Fibroblast of lung (primary cell): ENCODE results near the gene MCM5. TPM values are rescaled to one million over a fixed set of nuclear protein-coding genes. Genes with fewer than 3 reads are reported as not detected.

ENCODE experiments used
- DNase-seq, 2 donors: peaks; one replicate each; pipeline versions ENCODE4 v3.0.0 to v3.0.0-alpha.2; 2010; ENCODE audit warnings: low read depth in 2 of 2
- H2AFZ ChIP-seq: 2 replicates; pipeline ENCODE4 v1.5.1; 2012; ENCODE audit warnings: low read length, control low read depth, inconsistent platforms
- H3K27ac ChIP-seq: 2 replicates; pipeline ENCODE4 v1.5.1; 2011; ENCODE audit warnings: low read length, control low read depth; ENCODE audit not compliant: insufficient read depth
- H3K27me3 ChIP-seq: 2 replicates; pipeline ENCODE4 v1.5.1; 2011; ENCODE audit warnings: mild to moderate bottlenecking, low read length; ENCODE audit not compliant: control insufficient read depth, insufficient read depth
- H3K36me3 ChIP-seq: 2 replicates; pipeline ENCODE4 v1.5.1; 2011; ENCODE audit warnings: low read length; ENCODE audit not compliant: control insufficient read depth, insufficient read depth
- H3K4me1 ChIP-seq: 2 replicates; pipeline ENCODE4 v1.5.1; 2011; ENCODE audit warnings: low read length; ENCODE audit not compliant: control insufficient read depth, insufficient read depth; ENCODE audit errors: extremely low read depth
- H3K4me2 ChIP-seq: 2 replicates; pipeline ENCODE4 v1.5.1; 2011; ENCODE audit warnings: low read length, control low read depth; ENCODE audit not compliant: insufficient read depth; ENCODE audit errors: extremely low read depth
- H3K4me3 ChIP-seq, 4 experiments: fragments of 200-600 bp in 1 of 4; sonication (generic) in 1 of 4; replicated peaks in 1 of 4; 2 replicates each; pipeline ENCODE4 v1.5.1; 2011 to 2016; ENCODE audit warnings: low read length in 4 of 4, low read depth in 3 of 4, mild to moderate bottlenecking in 3 of 4, control low read depth in 2 of 4, inconsistent platforms in 1 of 4, mixed read lengths in 1 of 4; ENCODE audit not compliant: insufficient read depth in 1 of 4; ENCODE audit errors: control extremely low read depth in 1 of 4
- H3K79me2 ChIP-seq: 2 replicates; pipeline ENCODE4 v1.5.1; 2012; ENCODE audit warnings: mild to moderate bottlenecking, low read length, inconsistent platforms; ENCODE audit not compliant: control insufficient read depth, insufficient read depth
- H3K9ac ChIP-seq: 2 replicates; pipeline ENCODE4 v1.5.1; 2011; ENCODE audit warnings: mild to moderate bottlenecking, low read length, control low read depth; ENCODE audit not compliant: insufficient read depth
- H3K9me3 ChIP-seq: 2 replicates; pipeline ENCODE4 v1.5.1; 2012; ENCODE audit warnings: low read depth, low read length; ENCODE audit not compliant: control insufficient read depth, insufficient read depth
- H4K20me1 ChIP-seq: 2 replicates; pipeline ENCODE4 v1.5.1; 2011; ENCODE audit warnings: low read length; ENCODE audit not compliant: control insufficient read depth, insufficient read depth; ENCODE audit errors: extremely low read depth
- EZH2 ChIP-seq: IDR thresholded peaks from 2 replicates; pipeline ENCODE4 v1.5.1; 2012; ENCODE audit warnings: low read length, control low read depth, mild to moderate bottlenecking; ENCODE audit errors: missing control alignments
- polyA plus RNA-seq, 2 donors: library from polyadenylated mRNA; depleted of rRNA in 1 of 2; stranded (reverse) in 1 of 2; unstranded in 1 of 2; fragments of >200 nt; gene quantifications; 2 replicates each; pipeline ENCODE4 v1.2.1, GENCODE V29; 2011 to 2012; ENCODE audit warnings: missing spikeins in 1 of 2
- total RNA-seq: library from RNA; depleted of rRNA; stranded (reverse); fragments of >200 nt; gene quantifications from 2 replicates; pipeline ENCODE4 v1.2.1, GENCODE V29; 2014
- TF ChIP-seq, protein P1 (sequence below), 2 donors: IDR thresholded peaks in 1 of 2; conservative IDR thresholded peaks in 1 of 2; 1 replicate in 1 of 2; 2 replicates in 1 of 2; pipeline ENCODE4 v1.5.1; 2011 to 2012; ENCODE audit warnings: low read length in 2 of 2, control low read depth in 1 of 2, inconsistent platforms in 1 of 2, low read depth in 1 of 2, mild to moderate bottlenecking in 1 of 2

Gene MCM5
- total and polyA plus RNA-seq, 2 donors (not counting 1 experiment from before 2014, with no cell fraction given), result 13.4 to 21.7 TPM

GRCh38 chr22:35386670-35387288, 13.2 kb upstream of the MCM5 start:
- Histone ChIP-seq H3K36me3 (peaks cover 30% of the 10 kb centered on the region), H3K9ac (no peak overlapping the region), H2AFZ (no peak overlapping the region), H3K9me3 (no peaks in the 10 kb centered on the region), H3K79me2 (peaks cover 6% of the 10 kb centered on the region), H3K4me1 (no peaks in the 10 kb centered on the region), H3K27me3 (no peaks in the 10 kb centered on the region), H4K20me1 (no peaks in the 10 kb centered on the region), H3K4me2 (no peak overlapping the region), H3K27ac (no peak overlapping the region), H3K4me3 (no peak overlapping the region)
- no peak for DNase-seq
- TF ChIP-seq, protein P1, sequence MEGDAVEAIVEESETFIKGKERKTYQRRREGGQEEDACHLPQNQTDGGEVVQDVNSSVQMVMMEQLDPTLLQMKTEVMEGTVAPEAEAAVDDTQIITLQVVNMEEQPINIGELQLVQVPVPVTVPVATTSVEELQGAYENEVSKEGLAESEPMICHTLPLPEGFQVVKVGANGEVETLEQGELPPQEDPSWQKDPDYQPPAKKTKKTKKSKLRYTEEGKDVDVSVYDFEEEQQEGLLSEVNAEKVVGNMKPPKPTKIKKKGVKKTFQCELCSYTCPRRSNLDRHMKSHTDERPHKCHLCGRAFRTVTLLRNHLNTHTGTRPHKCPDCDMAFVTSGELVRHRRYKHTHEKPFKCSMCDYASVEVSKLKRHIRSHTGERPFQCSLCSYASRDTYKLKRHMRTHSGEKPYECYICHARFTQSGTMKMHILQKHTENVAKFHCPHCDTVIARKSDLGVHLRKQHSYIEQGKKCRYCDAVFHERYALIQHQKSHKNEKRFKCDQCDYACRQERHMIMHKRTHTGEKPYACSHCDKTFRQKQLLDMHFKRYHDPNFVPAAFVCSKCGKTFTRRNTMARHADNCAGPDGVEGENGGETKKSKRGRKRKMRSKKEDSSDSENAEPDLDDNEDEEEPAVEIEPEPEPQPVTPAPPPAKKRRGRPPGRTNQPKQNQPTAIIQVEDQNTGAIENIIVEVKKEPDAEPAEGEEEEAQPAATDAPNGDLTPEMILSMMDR (conservative IDR thresholded peaks at IDR 0.05 in 1 of 2, IDR thresholded peaks at IDR 0.05 in 1 of 2; ENCODE audit: low read depth in 1 of 2, low read length in 2 of 2), result no peak
- TF ChIP-seq EZH2, result no peak

DNA sequence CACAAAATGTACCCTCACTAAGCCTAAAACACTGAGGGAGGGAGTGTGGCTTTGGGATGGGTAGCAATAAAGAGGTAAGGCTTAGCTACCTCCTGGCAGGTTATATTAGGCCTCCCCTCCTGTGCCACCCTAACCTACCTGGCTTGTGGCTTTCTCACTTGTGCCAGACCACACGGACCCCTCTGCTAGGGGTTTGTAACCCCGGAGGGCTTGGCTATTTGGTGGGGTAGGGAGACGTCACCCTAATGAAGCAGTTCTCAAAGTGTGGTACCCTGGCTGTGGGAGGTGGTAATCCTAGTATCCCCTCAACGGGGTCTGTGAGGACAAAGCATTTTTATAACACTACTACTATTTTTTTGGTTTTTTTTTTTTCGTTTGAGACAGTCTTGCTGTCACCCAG, 9.0 kb upstream of the MCM5 start:
- DNase-seq, result no peak
- no peaks in the 10 kb centered on the region for H3K79me2 ChIP-seq
- H3K27me3 ChIP-seq, result no peaks in the 10 kb centered on the region
- no peak overlapping the region for H3K9ac ChIP-seq
- peaks cover 34% of the 10 kb centered on the region for H3K36me3 ChIP-seq
- no peaks in the 10 kb centered on the region for H3K4me1 ChIP-seq
- H3K4me2 ChIP-seq, result no peak overlapping the region
- TF ChIP-seq, protein P1 (conservative IDR thresholded peaks at IDR 0.05 in 1 of 2, IDR thresholded peaks at IDR 0.05 in 1 of 2; ENCODE audit: low read depth in 1 of 2, low read length in 2 of 2), result no peak
- TF ChIP-seq EZH2, result no peak
- H2AFZ ChIP-seq, result no peak overlapping the region
- H3K27ac ChIP-seq, result no peak overlapping the region
- H3K9me3 ChIP-seq, result no peaks in the 10 kb centered on the region
- H3K4me3 ChIP-seq, result no peak overlapping the region
- no peaks in the 10 kb centered on the region for H4K20me1 ChIP-seq

DNA sequence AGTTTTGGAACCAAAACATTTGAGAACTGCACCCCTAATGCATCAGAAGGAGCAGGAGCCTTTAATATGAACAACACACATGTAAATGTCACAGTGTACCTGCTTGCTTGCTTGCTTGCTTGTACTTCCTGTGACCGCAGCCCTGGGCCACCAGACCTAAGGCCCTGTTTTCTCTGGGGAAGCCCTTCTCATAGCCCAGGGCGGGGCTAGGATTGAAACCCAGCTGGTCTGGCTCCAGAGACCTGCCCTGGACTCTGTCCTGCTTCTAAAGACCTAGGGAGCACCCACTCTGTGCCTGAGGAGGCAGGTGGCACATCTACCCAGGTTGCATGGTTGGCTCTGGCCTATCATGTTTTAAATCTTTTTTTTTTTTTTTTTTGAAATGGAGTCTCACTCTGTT, 7.6 kb upstream of the MCM5 start:
- Histone ChIP-seq H3K9ac (no peak overlapping the region), H3K36me3 (peaks cover 25% of the 10 kb centered on the region), H4K20me1 (no peaks in the 10 kb centered on the region), H3K4me2 (no peak overlapping the region), H3K27ac (no peak overlapping the region), H3K79me2 (no peaks in the 10 kb centered on the region), H3K27me3 (no peaks in the 10 kb centered on the region), H3K4me1 (no peaks in the 10 kb centered on the region), H3K4me3 (no peak overlapping the region), H3K9me3 (no peaks in the 10 kb centered on the region), H2AFZ (no peak overlapping the region)
- TF ChIP-seq EZH2, result no peak
- TF ChIP-seq, protein P1 (conservative IDR thresholded peaks at IDR 0.05 in 1 of 2, IDR thresholded peaks at IDR 0.05 in 1 of 2; ENCODE audit: low read depth in 1 of 2, low read length in 2 of 2), result no peak
- no peak for DNase-seq
